Measurements from ENCODE around the gene AHR. TPM values are rescaled to one million over a fixed set of nuclear protein-coding genes. Genes with fewer than 3 reads are reported as not detected.
"Not testable (repeated sequence)": the region's sequence is repeated elsewhere in the genome, so short reads cannot be mapped to it uniquely, and the experiment has no call there.

AHR gene
- total RNA-seq, 1 experiment from 2014 or later, result 280 TPM

GRCh38 chr7:17347401-17347800 lies 48.9 kb downstream of the AHR start:
- H3K9me3 Mint-ChIP-seq (ENCODE audit: low read depth, unreplicated experiment), result peaks cover 13% of the 10 kb centered on the region
- peak overlapping the region; percentile 23 for H3K27ac Mint-ChIP-seq (ENCODE audit: unreplicated experiment)
- H3K4me3 Mint-ChIP-seq (ENCODE audit: low read depth, unreplicated experiment), result no peak overlapping the region
- no peak for DNase-seq
- CTCF ChIA-PET, result no interaction called here
- TF ChIP-seq, protein P1, sequence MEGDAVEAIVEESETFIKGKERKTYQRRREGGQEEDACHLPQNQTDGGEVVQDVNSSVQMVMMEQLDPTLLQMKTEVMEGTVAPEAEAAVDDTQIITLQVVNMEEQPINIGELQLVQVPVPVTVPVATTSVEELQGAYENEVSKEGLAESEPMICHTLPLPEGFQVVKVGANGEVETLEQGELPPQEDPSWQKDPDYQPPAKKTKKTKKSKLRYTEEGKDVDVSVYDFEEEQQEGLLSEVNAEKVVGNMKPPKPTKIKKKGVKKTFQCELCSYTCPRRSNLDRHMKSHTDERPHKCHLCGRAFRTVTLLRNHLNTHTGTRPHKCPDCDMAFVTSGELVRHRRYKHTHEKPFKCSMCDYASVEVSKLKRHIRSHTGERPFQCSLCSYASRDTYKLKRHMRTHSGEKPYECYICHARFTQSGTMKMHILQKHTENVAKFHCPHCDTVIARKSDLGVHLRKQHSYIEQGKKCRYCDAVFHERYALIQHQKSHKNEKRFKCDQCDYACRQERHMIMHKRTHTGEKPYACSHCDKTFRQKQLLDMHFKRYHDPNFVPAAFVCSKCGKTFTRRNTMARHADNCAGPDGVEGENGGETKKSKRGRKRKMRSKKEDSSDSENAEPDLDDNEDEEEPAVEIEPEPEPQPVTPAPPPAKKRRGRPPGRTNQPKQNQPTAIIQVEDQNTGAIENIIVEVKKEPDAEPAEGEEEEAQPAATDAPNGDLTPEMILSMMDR (IDR thresholded peaks at IDR 0.05; ENCODE audit: unreplicated experiment), result no peak
- no peaks in the 10 kb centered on the region for H3K27me3 Mint-ChIP-seq (ENCODE audit: unreplicated experiment)
- peaks cover 82% of the 10 kb centered on the region for H3K36me3 Mint-ChIP-seq (ENCODE audit: insufficient read depth, unreplicated experiment)
- peaks cover 25% of the 10 kb centered on the region for H3K4me1 Mint-ChIP-seq (ENCODE audit: low read depth, unreplicated experiment)
- no TSS peak for BruUV-seq (replicated peaks)
- intact Hi-C loops (cut with micrococcal nuclease; ENCODE audit: unreplicated experiment), result no loop called here

GRCh38 chr7:17348932-17349331 lies 50.5 kb downstream of the AHR start:
- BruUV-seq (replicated peaks); H3K27me3 Mint-ChIP-seq (ENCODE audit: unreplicated experiment); CTCF ChIA-PET: not testable (repeated sequence)

GRCh38 chr7:17350321-17350720 lies 51.9 kb downstream of the AHR start:
- Mint-ChIP-seq H3K9me3 (ENCODE audit: low read depth, unreplicated experiment) (peaks cover 18% of the 10 kb centered on the region), H3K36me3 (ENCODE audit: insufficient read depth, unreplicated experiment) (peaks cover 82% of the 10 kb centered on the region), H3K4me1 (ENCODE audit: low read depth, unreplicated experiment) (peaks cover 46% of the 10 kb centered on the region)
- BruUV-seq (replicated peaks); H3K27me3 Mint-ChIP-seq (ENCODE audit: unreplicated experiment); H3K27ac Mint-ChIP-seq (ENCODE audit: unreplicated experiment); intact Hi-C loops (cut with micrococcal nuclease; ENCODE audit: unreplicated experiment); CTCF ChIA-PET; H3K4me3 Mint-ChIP-seq (ENCODE audit: low read depth, unreplicated experiment); DNase-seq: not testable (repeated sequence)

More at GRCh38 chr7:17348932-17349331, 50.5 kb downstream of the AHR start:
- H3K4me1 Mint-ChIP-seq (ENCODE audit: low read depth, unreplicated experiment), result peaks cover 36% of the 10 kb centered on the region
- intact Hi-C loops (cut with micrococcal nuclease; ENCODE audit: unreplicated experiment); H3K27ac Mint-ChIP-seq (ENCODE audit: unreplicated experiment); H3K4me3 Mint-ChIP-seq (ENCODE audit: low read depth, unreplicated experiment); DNase-seq: not testable (repeated sequence)
- peaks cover 84% of the 10 kb centered on the region for H3K36me3 Mint-ChIP-seq (ENCODE audit: insufficient read depth, unreplicated experiment)
- peaks cover 16% of the 10 kb centered on the region for H3K9me3 Mint-ChIP-seq (ENCODE audit: low read depth, unreplicated experiment)

GRCh38 chr7:17353650-17354419 lies 55.4 kb downstream of the AHR start:
- H3K9me3 Mint-ChIP-seq (ENCODE audit: low read depth, unreplicated experiment), result peaks cover 18% of the 10 kb centered on the region
- H3K27ac Mint-ChIP-seq (ENCODE audit: unreplicated experiment); intact Hi-C loops (cut with micrococcal nuclease; ENCODE audit: unreplicated experiment); BruUV-seq (replicated peaks); H3K27me3 Mint-ChIP-seq (ENCODE audit: unreplicated experiment); H3K4me3 Mint-ChIP-seq (ENCODE audit: low read depth, unreplicated experiment); DNase-seq: not testable (repeated sequence)
- CTCF ChIA-PET, result interaction anchor here (0.5 kb wide), 1 partner anchor 318 kb away, joined by 3 read pairs; no protein-coding TSS in a partner anchor
- H3K4me1 Mint-ChIP-seq (ENCODE audit: low read depth, unreplicated experiment), result peaks cover 45% of the 10 kb centered on the region
- peaks cover 88% of the 10 kb centered on the region for H3K36me3 Mint-ChIP-seq (ENCODE audit: insufficient read depth, unreplicated experiment)

DNA sequence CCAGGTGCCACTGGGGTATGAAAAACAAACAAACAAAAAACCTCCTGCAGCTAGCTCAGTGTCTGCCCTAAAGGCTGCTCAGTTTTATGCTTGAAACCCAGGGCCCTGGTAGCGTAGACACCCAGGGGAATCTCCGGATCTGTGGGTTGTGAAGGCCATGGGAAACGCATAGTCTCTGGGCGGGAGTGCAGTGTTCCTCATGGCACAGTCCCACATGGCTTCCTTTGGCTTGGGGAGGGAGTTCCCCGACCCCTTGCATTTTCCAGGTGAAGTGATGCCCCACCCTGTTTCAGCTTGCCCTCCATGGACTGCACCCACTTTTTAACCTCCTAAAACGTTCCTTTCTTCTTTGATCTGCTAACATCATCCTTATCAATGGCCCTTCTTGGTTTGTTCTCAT lies 56.0 kb downstream of the AHR start:
- Mint-ChIP-seq H3K27ac (ENCODE audit: unreplicated experiment) (no peak overlapping the region), H3K9me3 (ENCODE audit: low read depth, unreplicated experiment) (peaks cover 18% of the 10 kb centered on the region), H3K4me3 (ENCODE audit: low read depth, unreplicated experiment) (no peak overlapping the region), H3K36me3 (ENCODE audit: insufficient read depth, unreplicated experiment) (peaks cover 85% of the 10 kb centered on the region), H3K27me3 (ENCODE audit: unreplicated experiment) (no peaks in the 10 kb centered on the region), H3K4me1 (ENCODE audit: low read depth, unreplicated experiment) (peaks cover 45% of the 10 kb centered on the region)
- no peak for DNase-seq
- no TSS peak for BruUV-seq (replicated peaks)
- intact Hi-C loops (cut with micrococcal nuclease; ENCODE audit: unreplicated experiment), result no loop called here
- TF ChIP-seq, protein P1 (IDR thresholded peaks at IDR 0.05; ENCODE audit: unreplicated experiment), result no peak
- CTCF ChIA-PET, result no interaction called here

DNA sequence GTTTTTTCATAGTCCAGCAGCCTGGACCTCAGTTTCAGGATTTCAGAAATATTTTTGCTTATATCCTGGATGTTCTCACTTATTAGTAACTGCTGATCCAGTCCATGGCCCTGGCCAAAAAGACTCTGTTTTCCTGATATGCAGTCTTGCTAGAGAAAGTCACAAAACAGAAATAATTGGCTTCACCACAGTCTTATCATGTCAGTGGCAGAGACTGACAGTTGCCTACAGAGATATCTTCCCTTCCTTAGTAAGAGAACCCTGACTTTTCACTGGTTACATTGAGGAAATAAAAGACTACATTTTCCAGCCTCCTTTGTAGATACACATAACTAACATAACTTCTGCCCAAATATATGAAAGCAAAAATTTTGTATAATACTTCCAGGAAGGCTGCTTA lies 56.6 kb downstream of the AHR start:
- Mint-ChIP-seq H3K4me3 (ENCODE audit: low read depth, unreplicated experiment) (no peak overlapping the region), H3K27ac (ENCODE audit: unreplicated experiment) (no peak overlapping the region), H3K9me3 (ENCODE audit: low read depth, unreplicated experiment) (peaks cover 18% of the 10 kb centered on the region), H3K4me1 (ENCODE audit: low read depth, unreplicated experiment) (peaks cover 45% of the 10 kb centered on the region), H3K27me3 (ENCODE audit: unreplicated experiment) (no peaks in the 10 kb centered on the region), H3K36me3 (ENCODE audit: insufficient read depth, unreplicated experiment) (peaks cover 85% of the 10 kb centered on the region)
- TF ChIP-seq, protein P1 (IDR thresholded peaks at IDR 0.05; ENCODE audit: unreplicated experiment), result no peak
- intact Hi-C loops (cut with micrococcal nuclease; ENCODE audit: unreplicated experiment), result no loop called here
- CTCF ChIA-PET, result no interaction called here
- no peak for DNase-seq
- BruUV-seq (replicated peaks), result no TSS peak

Data from Calu3 (cell line).